C4-2B (cell line): Measurements from ENCODE around the gene NPRL2.

Experiments
- H3K27ac ChIP-seq: fragments of 450-650 bp; 2 replicates; pipeline ENCODE4 v1.5.1; 2017
- CTCF ChIP-seq: fragments of 450-650 bp; conservative IDR thresholded peaks from 2 replicates; pipeline ENCODE4 v1.5.1; 2017; ENCODE audit warnings: mild to moderate bottlenecking
- ZFX ChIP-seq: fragments of 450-650 bp; IDR thresholded peaks from 2 replicates; pipeline ENCODE4 v1.6.1; 2017

NPRL2 gene

GRCh38 chr3:50370594-50370993 is 20.0 kb upstream of the NPRL2 start:
- TF ChIP-seq CTCF (no peak; the same call in 1 of the 2 replicates), ZFX (no peak)
- no peak overlapping the region for H3K27ac ChIP-seq

GRCh38 chr3:50369012-50369670 is 18.6 kb upstream of the NPRL2 start:
- TF ChIP-seq ZFX (no peak), CTCF (no peak)
- H3K27ac ChIP-seq: no peak overlapping the region

- peak overlapping the region; percentile 66 for H3K27ac ChIP-seq
These were observed 15.3 kb upstream of the NPRL2 start for GRCh38 chr3:50365842-50366220.

GRCh38 chr3:50365080-50365841 is 14.7 kb upstream of the NPRL2 start:
- no peak for TF ChIP-seq ZFX
- TF ChIP-seq CTCF: no peak; the same call in 1 of the 2 replicates
- H3K27ac ChIP-seq: peak overlapping the region; percentile 66

More at GRCh38 chr3:50365842-50366220, 15.3 kb upstream of the NPRL2 start:
- TF ChIP-seq CTCF (no peak), ZFX (no peak)

GRCh38 chr3:50364573-50365079 is 14.1 kb upstream of the NPRL2 start:
- no peak for TF ChIP-seq ZFX
- TF ChIP-seq CTCF: no peak
- no peak overlapping the region for H3K27ac ChIP-seq

- TF ChIP-seq CTCF (no peak), ZFX (no peak)
- H3K27ac ChIP-seq: peak overlapping the region; percentile 95; the same call in 1 of the 2 replicates
These were observed 9.2 kb upstream of the NPRL2 start for GRCh38 chr3:50359760-50360110.
